Duodenal mucosa (tissue), 2 donors: ENCODE data around the gene MGAT4B.

Experiments used
- H3K27ac ChIP-seq: one replicate; pipeline ENCODE4 v1.7.0; 2013; ENCODE audit warnings: low read depth, low read length
- H3K27me3 ChIP-seq, 2 donors: one replicate each; pipeline ENCODE4 v1.7.0; 2013; ENCODE audit warnings: low read length in 2 of 2, control low read depth in 1 of 2; ENCODE audit not compliant: insufficient read depth in 2 of 2, control insufficient read depth in 1 of 2
- H3K36me3 ChIP-seq, 2 donors: one replicate each; pipeline ENCODE4 v1.7.0; 2013; ENCODE audit warnings: low read length in 2 of 2, control low read depth in 1 of 2; ENCODE audit not compliant: insufficient read depth in 2 of 2, control insufficient read depth in 1 of 2
- H3K4me1 ChIP-seq, 2 donors: one replicate each; pipeline ENCODE4 v1.7.0; 2013; ENCODE audit warnings: low read length in 2 of 2, control low read depth in 1 of 2; ENCODE audit not compliant: insufficient read depth in 2 of 2, control insufficient read depth in 1 of 2
- H3K4me3 ChIP-seq, 2 donors: one replicate each; pipeline ENCODE4 v1.7.0; 2013; ENCODE audit warnings: low read length in 2 of 2, low read depth in 1 of 2
- H3K9ac ChIP-seq, 2 donors: one replicate each; pipeline ENCODE4 v1.7.0; 2013; ENCODE audit warnings: low read length in 2 of 2, low read depth in 1 of 2
- H3K9me3 ChIP-seq, 2 donors: one replicate each; pipeline ENCODE4 v1.7.0; 2013; ENCODE audit warnings: low read length in 2 of 2, control low read depth in 1 of 2; ENCODE audit not compliant: control insufficient read depth in 1 of 2

Gene MGAT4B

GRCh38 chr5:179812135-179812825 is 5.6 kb upstream of the MGAT4B start:
- no peak overlapping the region for H3K4me3 ChIP-seq
- no peak overlapping the region for H3K27ac ChIP-seq
- H3K9ac ChIP-seq, result no peak overlapping the region
- peaks cover 6 to 8% of the 10 kb centered on the region in 2 donors for H3K4me1 ChIP-seq
- no peaks in the 10 kb centered on the region for H3K9me3 ChIP-seq
- H3K36me3 ChIP-seq, result no peaks in the 10 kb centered on the region
- no peaks in the 10 kb centered on the region for H3K27me3 ChIP-seq

GRCh38 chr5:179805529-179806249 is 977 bp downstream of the MGAT4B start:
- Histone ChIP-seq H3K27ac (peak overlapping the region; percentile 95), H3K9me3 (no peaks in the 10 kb centered on the region), H3K36me3 (peaks cover 13 to 16% of the 10 kb centered on the region in 2 donors), H3K9ac (peak overlapping the region; percentile 73 to 86), H3K27me3 (no peaks in the 10 kb centered on the region), H3K4me3 (peak overlapping the region; percentile 77 to 80), H3K4me1 (peaks cover 39 to 43% of the 10 kb centered on the region in 2 donors)

- no peaks in the 10 kb centered on the region for H3K27me3 ChIP-seq
- peak overlapping the region; percentile 73 to 86 for H3K9ac ChIP-seq
- peaks cover 16 to 18% of the 10 kb centered on the region in 2 donors for H3K36me3 ChIP-seq
- peak overlapping the region; percentile 77 to 80 for H3K4me3 ChIP-seq
- peak overlapping the region; percentile 95 for H3K27ac ChIP-seq
- H3K4me1 ChIP-seq, result peaks cover 39 to 43% of the 10 kb centered on the region in 2 donors
- H3K9me3 ChIP-seq, result no peaks in the 10 kb centered on the region
Measured at GRCh38 chr5:179805070-179805528, 1.6 kb downstream of the MGAT4B start.

- Histone ChIP-seq H3K36me3 (peaks cover 18 to 23% of the 10 kb centered on the region in 2 donors), H3K27ac (no peak overlapping the region)
Measured at GRCh38 chr5:179804555-179804947, 2.1 kb downstream of the MGAT4B start.

GRCh38 chr5:179803651-179804554 is 2.8 kb downstream of the MGAT4B start:
- H3K4me1 ChIP-seq, result peaks cover 39 to 43% of the 10 kb centered on the region in 2 donors
- peak overlapping the region; percentile 73 to 86 for H3K9ac ChIP-seq
- H3K4me3 ChIP-seq, result peak overlapping the region; percentile 77 to 80
- H3K36me3 ChIP-seq, result peaks cover 25 to 30% of the 10 kb centered on the region in 2 donors
- H3K27me3 ChIP-seq, result no peaks in the 10 kb centered on the region
- no peak overlapping the region for H3K27ac ChIP-seq
- H3K9me3 ChIP-seq, result no peaks in the 10 kb centered on the region

More at GRCh38 chr5:179804555-179804947, 2.1 kb downstream of the MGAT4B start:
- peak overlapping the region; percentile 77 to 80 for H3K4me3 ChIP-seq
- H3K9ac ChIP-seq, result peak overlapping the region; percentile 73 to 86
- peaks cover 39 to 43% of the 10 kb centered on the region in 2 donors for H3K4me1 ChIP-seq
- no peaks in the 10 kb centered on the region for H3K9me3 ChIP-seq
- no peaks in the 10 kb centered on the region for H3K27me3 ChIP-seq

- peaks cover 36 to 42% of the 10 kb centered on the region in 2 donors for H3K4me1 ChIP-seq
- H3K4me3 ChIP-seq, result peak overlapping the region; percentile 35 to 36
- H3K9me3 ChIP-seq, result no peaks in the 10 kb centered on the region
- no peak overlapping the region for H3K27ac ChIP-seq
- H3K27me3 ChIP-seq, result no peaks in the 10 kb centered on the region
- peaks cover 33 to 38% of the 10 kb centered on the region in 2 donors for H3K36me3 ChIP-seq
- H3K9ac ChIP-seq, result peak overlapping the region; percentile 1 to 43
Measured at GRCh38 chr5:179802950-179803562, 3.6 kb downstream of the MGAT4B start.

- Histone ChIP-seq H3K9me3 (no peaks in the 10 kb centered on the region), H3K9ac (peak overlapping the region in 1 of 2 donors; percentile 1), H3K27me3 (no peaks in the 10 kb centered on the region), H3K36me3 (peaks cover 36 to 45% of the 10 kb centered on the region in 2 donors), H3K4me3 (peak overlapping the region in 1 of 2 donors; percentile 35), H3K27ac (no peak overlapping the region), H3K4me1 (peaks cover 33 to 38% of the 10 kb centered on the region in 2 donors)
Measured at GRCh38 chr5:179802207-179802883, 4.3 kb downstream of the MGAT4B start.

- no peak overlapping the region for H3K4me3 ChIP-seq
- no peak overlapping the region for H3K9ac ChIP-seq
- H3K27ac ChIP-seq, result no peak overlapping the region
- no peaks in the 10 kb centered on the region for H3K9me3 ChIP-seq
- peaks cover 36 to 53% of the 10 kb centered on the region in 2 donors for H3K36me3 ChIP-seq
- H3K27me3 ChIP-seq, result no peaks in the 10 kb centered on the region
- peaks cover 39 to 46% of the 10 kb centered on the region in 2 donors for H3K4me1 ChIP-seq
Measured at GRCh38 chr5:179801304-179802206, 5.1 kb downstream of the MGAT4B start.
